K562 (cell line): ENCODE results near the gene TCEA3. TPM values are rescaled to one million over a fixed set of nuclear protein-coding genes. Genes with fewer than 3 reads are reported as not detected.

Source experiments
- ARID2 ChIP-seq: fragments of 450-650 bp; IDR thresholded peaks from 2 replicates; pipeline ENCODE4 v1.6.1; 2017; ENCODE audit warnings: antibody characterized with exemption, mild to moderate bottlenecking
- ATF6 ChIP-seq: sonication (generic); formaldehyde crosslinking; IDR thresholded peaks from 2 replicates; pipeline ENCODE4 v1.4.0; 2020; ENCODE audit warnings: mild to moderate bottlenecking, missing genetic modification reagents
- BDP1 ChIP-seq: IDR thresholded peaks from 3 replicates; pipeline ENCODE4 v1.6.1; 2011; ENCODE audit not compliant: insufficient read length, insufficient read depth
- CBFA2T2 ChIP-seq: fragments of 450-650 bp; conservative IDR thresholded peaks from 2 replicates; pipeline ENCODE4 v1.6.1; 2017; ENCODE audit warnings: mild to moderate bottlenecking
- CBX3 ChIP-seq, 2 experiments: IDR thresholded peaks; 1 replicate in 1 of 2; 2 replicates in 1 of 2; pipeline ENCODE4 v1.6.1; 2012; ENCODE audit warnings: inconsistent platforms in 2 of 2, low read length in 2 of 2, borderline replicate concordance in 1 of 2, control low read depth in 1 of 2
- CHAMP1 ChIP-seq: fragments of 450-650 bp; IDR thresholded peaks from 2 replicates; pipeline ENCODE4 v1.6.1; 2016; ENCODE audit warnings: mild to moderate bottlenecking
- FOSL1 ChIP-seq: fragments of 200-800 bp; sonication (Bioruptor generic); conservative IDR thresholded peaks from 2 replicates; pipeline ENCODE4 v1.6.1; 2016; ENCODE audit warnings: missing genetic modification characterization, missing compliant biosample characterization
- GATAD2A ChIP-seq: fragments of 450-650 bp; IDR thresholded peaks from 2 replicates; pipeline ENCODE4 v1.6.1; 2017
- HCFC1 ChIP-seq: IDR thresholded peaks from 2 replicates; pipeline ENCODE4 v1.6.1; 2012; ENCODE audit warnings: low read depth, low read length, improper control_type of control experiment
- HDAC6 ChIP-seq: IDR thresholded peaks from 2 replicates; pipeline ENCODE4 v1.6.1; 2012; ENCODE audit warnings: low read depth, mild to moderate bottlenecking, control low read depth, inconsistent platforms, low read length, moderate library complexity
- KAT8 ChIP-seq: fragments of 450-650 bp; IDR thresholded peaks from 2 replicates; pipeline ENCODE4 v1.6.1; 2016; ENCODE audit warnings: low read depth, mild to moderate bottlenecking
- L3MBTL2 ChIP-seq: fragments of 450-650 bp; IDR thresholded peaks from 2 replicates; pipeline ENCODE4 v1.6.1; 2016; ENCODE audit warnings: mild to moderate bottlenecking, moderate library complexity
- LCOR ChIP-seq: sonication (generic); formaldehyde crosslinking; IDR thresholded peaks from 2 replicates; pipeline ENCODE4 v1.8.0; 2022; ENCODE audit warnings: mild to moderate bottlenecking, missing genetic modification reagents
- MLLT1 ChIP-seq, 2 experiments: fragments of 450-650 bp; IDR thresholded peaks; 2 replicates each; pipeline ENCODE4 v1.6.1; 2016
- MXD1 ChIP-seq: fragments of 250-450 bp; sonication (Bioruptor Pico); IDR thresholded peaks from 2 replicates; pipeline ENCODE4 v1.8.0; 2021; ENCODE audit warnings: borderline replicate concordance, mild to moderate bottlenecking, moderate library complexity; ENCODE audit not compliant: poor library complexity, severe bottlenecking
- POLR2AphosphoS5 ChIP-seq: IDR thresholded peaks from 2 replicates; pipeline ENCODE4 v1.6.1; 2011; ENCODE audit warnings: mild to moderate bottlenecking, low read depth, low read length, moderate library complexity; ENCODE audit not compliant: control insufficient read depth, insufficient read depth
- RNF2 ChIP-seq: sonication (generic); IDR thresholded peaks from 2 replicates; pipeline ENCODE4 v1.6.1; 2016
- SAFB2 ChIP-seq: fragments of 200-400 bp; formaldehyde crosslinking; IDR thresholded peaks from 2 replicates; pipeline ENCODE4 v1.6.1; 2018; ENCODE audit warnings: borderline replicate concordance, low read length, low read depth, moderate library complexity; ENCODE audit not compliant: severe bottlenecking
- ZBTB9 ChIP-seq: fragments of 450-650 bp; formaldehyde crosslinking; IDR thresholded peaks from 2 replicates; pipeline ENCODE4 v1.4.0; 2020; ENCODE audit warnings: mild to moderate bottlenecking, moderate library complexity
- ZNF354B ChIP-seq: fragments of 250-450 bp; sonication (Bioruptor Pico); IDR thresholded peaks from 2 replicates; pipeline ENCODE4 v1.4.0; 2020
- ZNF384 ChIP-seq: IDR thresholded peaks from 2 replicates; pipeline ENCODE4 v1.6.1; 2012; ENCODE audit warnings: low read depth, low read length, improper control_type of control experiment
- ZNF583 ChIP-seq: fragments of 250-450 bp; sonication (Bioruptor Pico); IDR thresholded peaks from 2 replicates; pipeline ENCODE4 v1.4.0; 2020
- ZSCAN29 ChIP-seq: fragments of 450-650 bp; IDR thresholded peaks from 2 replicates; pipeline ENCODE4 v1.6.1; 2017
- polyA plus RNA-seq, 8 experiments: library from polyadenylated mRNA; depleted of rRNA in 4 of 8; stranded (reverse) in 5 of 8; unstranded in 3 of 8; fragments of >200 nt; fragmentation: Nextera tagmentation in 2 of 8; fragmentation: Illumina TruSeq in 1 of 8; extraction: Ambion mirVana in 2 of 8; extraction: Trizol in 1 of 8; gene quantifications; 2 replicates each; pipeline versions ENCODE4 v1.2.1 to v1.2.3, GENCODE V29; 2011 to 2014; ENCODE audit warnings: inconsistent platforms in 1 of 8, missing spikeins in 1 of 8
- total RNA-seq, 7 experiments: library from RNA; depleted of rRNA in 6 of 7; stranded (reverse); fragments of >200 nt in 6 of 7; fragmentation: Illumina TruSeq in 2 of 7; extraction: Trizol in 2 of 7; gene quantifications; 2 replicates each; pipeline versions ENCODE4 v1.2.1 to v1.2.3, GENCODE V29; 2011 to 2021; ENCODE audit warnings: low replicate concordance in 1 of 7

TCEA3 gene
- total and polyA plus RNA-seq, 9 of the 15 experiments (the other 6 are each of a cell fraction or from before 2014, with no cell fraction given) = 0.03 to 0.55 (median 0.36) TPM

- TF ChIP-seq CHAMP1 = no peak
- no peak for TF ChIP-seq ARID2
- TF ChIP-seq ZBTB9 = no peak
- TF ChIP-seq GATAD2A = no peak
- TF ChIP-seq CBX3 (IDR thresholded peaks at IDR 0.05; ENCODE audit: borderline replicate concordance in 1 of 2, low read length in 2 of 2) = no peak
- TF ChIP-seq LCOR (CRISPR knock-in tag) = no peak; the same call in 1 of the 2 replicates
- TF ChIP-seq HDAC6 = no peak
- TF ChIP-seq SAFB2 = no peak
- TF ChIP-seq MXD1 (CRISPR knock-in tag) = no peak
- no peak for TF ChIP-seq FOSL1
- TF ChIP-seq HCFC1 = no peak
- TF ChIP-seq POLR2AphosphoS5 = peak; percentile 64; the same call in 1 of the 2 replicates
- no peak for TF ChIP-seq ZSCAN29
- no peak for TF ChIP-seq ZNF384
- no peak for TF ChIP-seq KAT8
- no peak for TF ChIP-seq RNF2
- TF ChIP-seq ZNF583 = no peak
- no peak for TF ChIP-seq L3MBTL2
- no peak for TF ChIP-seq ATF6
- TF ChIP-seq BDP1 = no peak
- peak; percentile 28 to 61; a peak in 3 of 4 replicates for TF ChIP-seq MLLT1 (IDR thresholded peaks at IDR 0.05)
- peak; percentile 67 for TF ChIP-seq CBFA2T2
- no peak for TF ChIP-seq ZNF354B
Measured at GRCh38 chr1:23341931-23342692, 82.4 kb downstream of the TCEA3 start (continued).
